GM06990 (cell line): Measurements from ENCODE around the gene ZNF500.

Source experiments
- DNase-seq: peaks from one replicate; pipeline ENCODE4 v3.0.0-alpha.2; 2011; ENCODE audit not compliant: insufficient read length; ENCODE audit errors: extremely low read depth
- H3K27me3 ChIP-seq: replicated peaks from 2 replicates; pipeline ENCODE4 v1.6.0; 2011; ENCODE audit warnings: low read length; ENCODE audit not compliant: control insufficient read depth, insufficient read depth
- H3K36me3 ChIP-seq: 2 replicates; pipeline ENCODE4 v1.5.1; 2011; ENCODE audit warnings: low read length; ENCODE audit not compliant: control insufficient read depth, insufficient read depth
- H3K4me3 ChIP-seq: replicated peaks from 2 replicates; pipeline ENCODE4 v1.5.1; 2011; ENCODE audit warnings: low read depth, mild to moderate bottlenecking, control low read depth, low read length
- TF ChIP-seq, protein P1 (sequence below): IDR thresholded peaks from 2 replicates; pipeline ENCODE4 v1.5.1; 2011; ENCODE audit warnings: low read length, control low read depth, mild to moderate bottlenecking, inconsistent platforms; ENCODE audit not compliant: insufficient read depth, poor library complexity, severe bottlenecking

The ZNF500 gene

DNA sequence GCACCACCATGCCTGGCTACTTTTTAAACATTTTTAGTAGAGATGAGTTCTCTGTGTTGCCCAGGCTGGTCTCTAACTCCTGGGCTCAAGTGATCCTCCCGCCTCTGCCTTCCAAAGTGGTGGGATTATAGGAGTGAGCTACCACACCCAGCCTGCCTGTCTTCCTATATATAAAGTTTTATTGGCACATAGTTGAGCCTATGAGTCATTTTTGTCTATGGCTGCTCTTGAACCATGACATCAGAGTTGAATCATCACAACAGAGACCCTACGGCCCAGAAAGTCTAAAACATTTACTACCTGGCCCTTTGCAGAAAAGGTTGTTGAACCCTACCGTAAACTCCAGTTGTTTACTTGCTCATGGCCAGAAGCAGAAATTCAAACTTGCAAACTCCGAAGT, 13.3 kb upstream of the ZNF500 start:
- DNase-seq, result no peak
- Histone ChIP-seq H3K4me3 (no peak overlapping the region), H3K27me3 (no peaks in the 10 kb centered on the region), H3K36me3 (no peaks in the 10 kb centered on the region)
- TF ChIP-seq, protein P1, sequence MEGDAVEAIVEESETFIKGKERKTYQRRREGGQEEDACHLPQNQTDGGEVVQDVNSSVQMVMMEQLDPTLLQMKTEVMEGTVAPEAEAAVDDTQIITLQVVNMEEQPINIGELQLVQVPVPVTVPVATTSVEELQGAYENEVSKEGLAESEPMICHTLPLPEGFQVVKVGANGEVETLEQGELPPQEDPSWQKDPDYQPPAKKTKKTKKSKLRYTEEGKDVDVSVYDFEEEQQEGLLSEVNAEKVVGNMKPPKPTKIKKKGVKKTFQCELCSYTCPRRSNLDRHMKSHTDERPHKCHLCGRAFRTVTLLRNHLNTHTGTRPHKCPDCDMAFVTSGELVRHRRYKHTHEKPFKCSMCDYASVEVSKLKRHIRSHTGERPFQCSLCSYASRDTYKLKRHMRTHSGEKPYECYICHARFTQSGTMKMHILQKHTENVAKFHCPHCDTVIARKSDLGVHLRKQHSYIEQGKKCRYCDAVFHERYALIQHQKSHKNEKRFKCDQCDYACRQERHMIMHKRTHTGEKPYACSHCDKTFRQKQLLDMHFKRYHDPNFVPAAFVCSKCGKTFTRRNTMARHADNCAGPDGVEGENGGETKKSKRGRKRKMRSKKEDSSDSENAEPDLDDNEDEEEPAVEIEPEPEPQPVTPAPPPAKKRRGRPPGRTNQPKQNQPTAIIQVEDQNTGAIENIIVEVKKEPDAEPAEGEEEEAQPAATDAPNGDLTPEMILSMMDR, result no peak

DNA sequence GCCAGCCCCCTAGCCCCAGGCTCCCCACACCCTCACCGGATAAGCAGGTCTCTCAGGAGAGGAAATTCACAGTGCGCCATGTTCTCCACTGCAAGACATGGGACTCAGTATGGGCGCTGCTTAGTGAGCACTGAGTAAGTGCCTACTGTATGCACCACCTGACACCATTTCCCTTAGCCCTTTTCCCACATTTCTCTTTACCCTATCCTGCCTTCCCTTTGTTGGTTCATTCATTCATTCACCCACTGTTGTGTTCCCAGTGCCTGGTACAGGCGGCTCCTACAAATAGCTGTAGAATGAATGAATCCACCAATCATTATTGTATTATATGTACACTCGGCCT, 11.1 kb upstream of the ZNF500 start:
- H3K36me3 ChIP-seq, result no peaks in the 10 kb centered on the region
- DNase-seq, result no peak
- TF ChIP-seq, protein P1, result no peak
- no peaks in the 10 kb centered on the region for H3K27me3 ChIP-seq
- no peak overlapping the region for H3K4me3 ChIP-seq

DNA sequence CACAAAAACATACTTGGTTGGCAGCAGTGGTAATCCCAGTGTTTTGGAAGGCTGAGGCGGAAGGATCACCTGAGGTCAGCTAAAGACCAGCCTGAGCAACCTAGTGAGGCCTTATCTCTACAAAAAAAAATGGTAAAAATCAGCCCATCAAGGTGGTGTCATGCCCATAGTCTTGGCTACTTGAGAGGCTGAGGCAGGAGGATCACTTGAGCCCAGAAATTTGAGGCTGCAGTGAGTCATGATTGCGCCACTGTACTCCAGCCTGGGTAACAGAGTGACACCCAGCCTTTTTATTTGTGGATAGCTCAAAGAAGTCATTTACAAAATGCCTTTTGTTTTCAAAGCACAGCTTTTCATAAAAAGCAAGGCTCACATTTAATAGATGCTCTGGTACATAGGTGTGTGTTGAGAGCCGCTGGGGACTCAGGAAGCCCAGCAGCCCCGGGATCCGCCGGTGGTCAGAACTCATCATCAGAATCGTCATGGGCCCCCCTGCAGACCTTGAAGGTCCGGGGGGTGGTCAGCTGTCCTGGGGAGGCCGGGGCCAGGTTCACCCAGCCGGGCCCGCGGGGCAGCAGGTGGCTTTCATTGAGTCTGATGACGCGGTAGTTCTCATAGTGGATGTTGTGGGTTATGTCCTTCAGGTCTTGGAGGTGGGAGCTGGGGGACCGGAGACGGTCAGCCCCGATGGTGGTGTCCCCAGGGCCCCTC, 10.5 kb upstream of the ZNF500 start:
- no peak for DNase-seq
- TF ChIP-seq, protein P1, result no peak
- Histone ChIP-seq H3K36me3 (no peaks in the 10 kb centered on the region), H3K27me3 (no peaks in the 10 kb centered on the region), H3K4me3 (no peak overlapping the region)

DNA sequence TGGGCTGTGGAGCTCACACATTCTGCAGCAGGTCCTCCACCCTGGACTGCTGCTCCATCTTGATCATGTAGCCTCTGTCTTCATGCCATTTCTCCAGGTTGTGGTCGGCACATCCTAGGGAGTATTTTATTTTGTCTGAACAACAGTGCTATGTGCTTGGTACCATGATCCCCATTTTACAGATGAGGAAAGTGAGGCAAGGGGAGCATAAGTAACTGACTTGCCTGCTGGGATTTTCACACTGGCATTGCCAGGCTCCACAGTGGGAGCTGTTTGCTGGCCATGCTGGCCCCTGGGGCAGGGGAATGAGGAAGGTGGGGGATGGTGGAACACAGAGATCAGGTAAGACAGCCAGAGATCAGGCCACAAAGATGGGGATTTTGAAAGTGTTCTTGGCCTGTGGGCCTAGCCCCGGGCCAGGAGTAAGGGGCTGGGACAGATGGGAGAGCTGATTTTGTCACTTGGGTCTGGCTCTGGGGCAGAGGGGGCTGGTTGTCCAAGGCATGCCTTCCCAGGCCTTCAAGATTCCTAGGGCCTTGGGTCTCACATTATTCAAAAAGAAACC, 9.3 kb upstream of the ZNF500 start:
- Histone ChIP-seq H3K4me3 (no peak overlapping the region), H3K36me3 (no peaks in the 10 kb centered on the region), H3K27me3 (no peaks in the 10 kb centered on the region)
- no peak for DNase-seq
- TF ChIP-seq, protein P1, result no peak

DNA sequence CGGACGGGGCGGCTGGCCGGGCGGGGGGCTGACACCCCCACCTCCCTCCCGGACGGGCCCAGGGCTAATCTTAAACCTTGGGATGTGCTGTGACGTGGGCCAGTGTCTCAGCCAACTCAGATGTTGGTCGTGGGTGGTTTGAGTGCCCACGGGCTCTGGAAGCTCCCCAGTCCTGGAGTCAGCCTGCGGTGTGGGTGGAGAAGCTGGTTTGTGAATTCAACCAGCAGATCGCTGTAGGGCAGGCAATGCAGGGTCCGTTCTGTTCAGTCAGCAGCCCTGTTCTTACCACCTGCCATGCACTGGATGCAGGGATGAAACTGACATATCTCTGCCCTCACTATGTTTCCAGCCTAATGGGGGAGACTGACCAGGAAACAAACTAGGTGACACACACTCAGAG, 8.0 kb upstream of the ZNF500 start:
- no peak overlapping the region for H3K4me3 ChIP-seq
- DNase-seq, result no peak
- TF ChIP-seq, protein P1, result no peak

DNA sequence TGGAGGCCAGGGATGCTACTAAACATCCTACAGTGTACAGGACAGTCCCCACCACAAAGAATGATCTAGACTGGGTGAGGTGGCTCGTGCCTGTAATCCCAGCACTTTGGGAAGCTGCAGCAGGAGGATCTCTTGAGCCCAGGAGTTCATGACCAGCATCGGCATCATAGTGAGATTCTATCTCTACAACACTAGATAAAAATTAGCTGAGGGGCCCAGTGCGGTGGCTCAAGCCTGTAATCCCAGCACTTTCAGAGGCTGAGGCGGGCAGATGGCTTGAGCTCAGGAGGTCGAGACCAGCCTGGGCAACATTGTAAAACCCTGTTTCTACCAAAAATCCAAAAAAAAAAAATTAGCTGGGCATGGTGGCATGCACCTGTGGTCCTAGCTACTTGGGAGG, 5.4 kb upstream of the ZNF500 start:
- no peak for DNase-seq
- TF ChIP-seq, protein P1, result no peak
- H3K36me3 ChIP-seq, result no peaks in the 10 kb centered on the region
- H3K4me3 ChIP-seq, result no peak overlapping the region
- no peaks in the 10 kb centered on the region for H3K27me3 ChIP-seq

More for the DNA sequence above, 8.0 kb upstream of the ZNF500 start:
- no peaks in the 10 kb centered on the region for H3K27me3 ChIP-seq
- H3K36me3 ChIP-seq, result no peaks in the 10 kb centered on the region
